ENCODE measurements around the gene NFYB. TPM values are rescaled to one million over a fixed set of nuclear protein-coding genes. Genes with fewer than 3 reads are reported as not detected.

Gene NFYB
- total RNA-seq, 3 donors from 2014 or later (not counting 1 experiment from before 2014, with no cell fraction given): 13.3 to 17.4 (median 13.6) TPM

GRCh38 chr12:104152685-104153241 is 14.8 kb upstream of the NFYB start:
- TF ChIP-seq CTCF (IDR thresholded peaks at IDR 0.05): no peak
- no peak for DNase-seq
- Mint-ChIP-seq H3K27ac (no peak overlapping the region), H3K9me3 (no peaks in the 10 kb centered on the region), H3K36me3 (no peaks in the 10 kb centered on the region), H3K4me1 (peaks cover 9 to 10% of the 10 kb centered on the region in 2 donors), H3K4me3 (no peak overlapping the region), H3K27me3 (ENCODE audit: low read depth in 2 of 2) (peaks cover 11 to 20% of the 10 kb centered on the region in 2 donors)
- Histone ChIP-seq H3K36me3 (ENCODE audit: control insufficient read depth, insufficient read depth, low read length) (no peaks in the 10 kb centered on the region), H3K27ac (ENCODE audit: low read length) (no peak overlapping the region), H3K9me3 (ENCODE audit: control insufficient read depth, insufficient read depth, low read length) (no peaks in the 10 kb centered on the region), H3K27me3 (ENCODE audit: control insufficient read depth, insufficient read depth, low read length) (no peaks in the 10 kb centered on the region), H3K4me3 (ENCODE audit: low read length) (no peak overlapping the region), H3K4me1 (ENCODE audit: control insufficient read depth, insufficient read depth, low read length) (peaks cover 12% of the 10 kb centered on the region)
- ATAC-seq: no peak
- intact Hi-C loops (cut with micrococcal nuclease): no loop called here

- Histone ChIP-seq H3K9me3 (ENCODE audit: control insufficient read depth, insufficient read depth, low read length) (no peaks in the 10 kb centered on the region), H3K36me3 (ENCODE audit: control insufficient read depth, insufficient read depth, low read length) (no peaks in the 10 kb centered on the region), H3K4me3 (ENCODE audit: low read length) (no peak overlapping the region), H3K27me3 (ENCODE audit: control insufficient read depth, insufficient read depth, low read length) (no peaks in the 10 kb centered on the region), H3K4me1 (ENCODE audit: control insufficient read depth, insufficient read depth, low read length) (peaks cover 12% of the 10 kb centered on the region), H3K27ac (ENCODE audit: low read length) (no peak overlapping the region)
- H3K36me3 Mint-ChIP-seq: no peaks in the 10 kb centered on the region
- WGBS (ENCODE audit: insufficient coverage): 92% methylated on average over 8 of the region's 8 CpGs
- H3K27ac Mint-ChIP-seq: no peak overlapping the region
- intact Hi-C loops (cut with micrococcal nuclease): no loop called here
- no peak for TF ChIP-seq CTCF (IDR thresholded peaks at IDR 0.05)
- no peak overlapping the region for H3K4me3 Mint-ChIP-seq
- H3K9me3 Mint-ChIP-seq: no peaks in the 10 kb centered on the region
- H3K4me1 Mint-ChIP-seq: peaks cover 9 to 10% of the 10 kb centered on the region in 2 donors
- DNase-seq: no peak
- H3K27me3 Mint-ChIP-seq (ENCODE audit: low read depth in 2 of 2): peaks cover 14 to 25% of the 10 kb centered on the region in 2 donors
- ATAC-seq: no peak
Observed at GRCh38 chr12:104150416-104150815, 12.4 kb upstream of the NFYB start.

- Mint-ChIP-seq H3K27ac (no peak overlapping the region), H3K9me3 (no peaks in the 10 kb centered on the region), H3K27me3 (ENCODE audit: low read depth in 2 of 2) (peaks cover 14 to 38% of the 10 kb centered on the region in 2 donors), H3K4me3 (no peak overlapping the region), H3K4me1 (no peaks in the 10 kb centered on the region), H3K36me3 (no peaks in the 10 kb centered on the region)
- TF ChIP-seq CTCF (IDR thresholded peaks at IDR 0.05): no peak
- no peaks in the 10 kb centered on the region for H3K4me1 ChIP-seq (ENCODE audit: control insufficient read depth, insufficient read depth, low read length)
- WGBS (ENCODE audit: insufficient coverage): 93% methylated on average over 11 of the region's 11 CpGs
- H3K36me3 ChIP-seq (ENCODE audit: control insufficient read depth, insufficient read depth, low read length): no peaks in the 10 kb centered on the region
- no peak overlapping the region for H3K4me3 ChIP-seq (ENCODE audit: low read length)
- intact Hi-C loops (cut with micrococcal nuclease): no loop called here
- no peaks in the 10 kb centered on the region for H3K9me3 ChIP-seq (ENCODE audit: control insufficient read depth, insufficient read depth, low read length)
- no peak for ATAC-seq
- H3K27me3 ChIP-seq (ENCODE audit: control insufficient read depth, insufficient read depth, low read length): no peaks in the 10 kb centered on the region
- no peak for DNase-seq
- H3K27ac ChIP-seq (ENCODE audit: low read length): no peak overlapping the region
Observed at GRCh38 chr12:104147346-104147745, 9.3 kb upstream of the NFYB start.

GRCh38 chr12:104143918-104144317 is 5.9 kb upstream of the NFYB start:
- no peaks in the 10 kb centered on the region for H3K9me3 ChIP-seq (ENCODE audit: control insufficient read depth, insufficient read depth, low read length)
- H3K36me3 ChIP-seq (ENCODE audit: control insufficient read depth, insufficient read depth, low read length): no peaks in the 10 kb centered on the region
- no peak overlapping the region for H3K27ac Mint-ChIP-seq
- no peaks in the 10 kb centered on the region for H3K9me3 Mint-ChIP-seq
- H3K27me3 Mint-ChIP-seq (ENCODE audit: low read depth in 2 of 2): peaks cover 9 to 29% of the 10 kb centered on the region in 2 donors
- 86% methylated on average over 1 of the region's 1 CpG for WGBS (ENCODE audit: insufficient coverage)
- ATAC-seq (no peak), DNase-seq (no peak)
- H3K27me3 ChIP-seq (ENCODE audit: control insufficient read depth, insufficient read depth, low read length): no peaks in the 10 kb centered on the region
- no peaks in the 10 kb centered on the region for H3K4me1 Mint-ChIP-seq
- no peaks in the 10 kb centered on the region for H3K36me3 Mint-ChIP-seq
- H3K4me3 Mint-ChIP-seq: no peak overlapping the region
- no peak overlapping the region for H3K27ac ChIP-seq (ENCODE audit: low read length)
- H3K4me1 ChIP-seq (ENCODE audit: control insufficient read depth, insufficient read depth, low read length): no peaks in the 10 kb centered on the region
- intact Hi-C loops (cut with micrococcal nuclease): no loop called here
- H3K4me3 ChIP-seq (ENCODE audit: low read length): no peak overlapping the region
- TF ChIP-seq CTCF (IDR thresholded peaks at IDR 0.05): no peak

Measured in natural killer cell (primary cell).